ENCODE measurements around the gene MYOM3. TPM values are rescaled to one million over a fixed set of nuclear protein-coding genes. Genes with fewer than 3 reads are reported as not detected.
A peak's percentile ranks its signal among the peaks of the same experiment; 100 is the strongest.

Gene MYOM3
- total and polyA plus RNA-seq, 2 experiments from 2014 or later: 2.0 to 2.4 TPM

DNA sequence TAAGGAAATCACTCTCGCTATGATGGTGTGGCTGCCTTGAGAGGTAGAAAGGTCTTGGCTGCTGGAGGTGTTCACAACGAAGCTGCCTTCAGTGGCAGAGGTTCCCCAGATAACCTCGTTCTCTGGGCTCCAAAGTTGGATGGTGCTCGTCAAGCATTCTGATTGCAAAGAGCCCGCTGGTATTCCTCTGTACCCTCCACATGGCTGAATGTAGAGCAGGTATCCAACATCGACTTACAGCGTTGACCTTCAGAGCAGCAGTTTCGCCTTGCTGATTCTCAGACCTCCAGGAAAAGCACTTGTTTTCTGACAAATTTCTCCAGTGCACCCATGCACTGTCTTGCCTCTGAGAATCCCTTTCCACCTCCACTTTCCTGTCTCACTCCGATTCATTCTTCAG, 35.3 kb upstream of the MYOM3 start:
- no peaks in the 10 kb centered on the region for H3K27me3 ChIP-seq
- no peak for DNase-seq (ENCODE audit: low spot score)
- H3K79me2 ChIP-seq: no peaks in the 10 kb centered on the region
- H3K36me3 ChIP-seq (replicated peaks; ENCODE audit: insufficient read depth, low read depth): no peaks in the 10 kb centered on the region
- H3K4me3 ChIP-seq: no peak overlapping the region
- no peak overlapping the region for H2AFZ ChIP-seq
- no peaks in the 10 kb centered on the region for H3K9me2 ChIP-seq (replicated peaks; ENCODE audit: insufficient read depth)
- H4K20me1 ChIP-seq (ENCODE audit: insufficient read depth, poor library complexity, severe bottlenecking): no peaks in the 10 kb centered on the region
- H3K4me2 ChIP-seq: no peak overlapping the region
- no peaks in the 10 kb centered on the region for H3K9me3 ChIP-seq (ENCODE audit: low read depth)
- H3K4me1 ChIP-seq (ENCODE audit: insufficient read depth): peaks cover 18% of the 10 kb centered on the region
- WGBS (ENCODE audit: low lambda C conversion rate, missing lambda C conversion rate): 94% methylated on average over 9 of the region's 9 CpGs
- TF ChIP-seq EZH2phosphoT487 (IDR thresholded peaks at IDR 0.05; ENCODE audit: low read depth, severe bottlenecking, unreplicated experiment) (no peak), EZH2 (IDR thresholded peaks at IDR 0.05; ENCODE audit: borderline replicate concordance) (no peak)
- TF ChIP-seq, protein P1, sequence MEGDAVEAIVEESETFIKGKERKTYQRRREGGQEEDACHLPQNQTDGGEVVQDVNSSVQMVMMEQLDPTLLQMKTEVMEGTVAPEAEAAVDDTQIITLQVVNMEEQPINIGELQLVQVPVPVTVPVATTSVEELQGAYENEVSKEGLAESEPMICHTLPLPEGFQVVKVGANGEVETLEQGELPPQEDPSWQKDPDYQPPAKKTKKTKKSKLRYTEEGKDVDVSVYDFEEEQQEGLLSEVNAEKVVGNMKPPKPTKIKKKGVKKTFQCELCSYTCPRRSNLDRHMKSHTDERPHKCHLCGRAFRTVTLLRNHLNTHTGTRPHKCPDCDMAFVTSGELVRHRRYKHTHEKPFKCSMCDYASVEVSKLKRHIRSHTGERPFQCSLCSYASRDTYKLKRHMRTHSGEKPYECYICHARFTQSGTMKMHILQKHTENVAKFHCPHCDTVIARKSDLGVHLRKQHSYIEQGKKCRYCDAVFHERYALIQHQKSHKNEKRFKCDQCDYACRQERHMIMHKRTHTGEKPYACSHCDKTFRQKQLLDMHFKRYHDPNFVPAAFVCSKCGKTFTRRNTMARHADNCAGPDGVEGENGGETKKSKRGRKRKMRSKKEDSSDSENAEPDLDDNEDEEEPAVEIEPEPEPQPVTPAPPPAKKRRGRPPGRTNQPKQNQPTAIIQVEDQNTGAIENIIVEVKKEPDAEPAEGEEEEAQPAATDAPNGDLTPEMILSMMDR (IDR thresholded peaks at IDR 0.05; ENCODE audit: poor library complexity): no peak
- H3K27ac ChIP-seq: no peak overlapping the region

DNA sequence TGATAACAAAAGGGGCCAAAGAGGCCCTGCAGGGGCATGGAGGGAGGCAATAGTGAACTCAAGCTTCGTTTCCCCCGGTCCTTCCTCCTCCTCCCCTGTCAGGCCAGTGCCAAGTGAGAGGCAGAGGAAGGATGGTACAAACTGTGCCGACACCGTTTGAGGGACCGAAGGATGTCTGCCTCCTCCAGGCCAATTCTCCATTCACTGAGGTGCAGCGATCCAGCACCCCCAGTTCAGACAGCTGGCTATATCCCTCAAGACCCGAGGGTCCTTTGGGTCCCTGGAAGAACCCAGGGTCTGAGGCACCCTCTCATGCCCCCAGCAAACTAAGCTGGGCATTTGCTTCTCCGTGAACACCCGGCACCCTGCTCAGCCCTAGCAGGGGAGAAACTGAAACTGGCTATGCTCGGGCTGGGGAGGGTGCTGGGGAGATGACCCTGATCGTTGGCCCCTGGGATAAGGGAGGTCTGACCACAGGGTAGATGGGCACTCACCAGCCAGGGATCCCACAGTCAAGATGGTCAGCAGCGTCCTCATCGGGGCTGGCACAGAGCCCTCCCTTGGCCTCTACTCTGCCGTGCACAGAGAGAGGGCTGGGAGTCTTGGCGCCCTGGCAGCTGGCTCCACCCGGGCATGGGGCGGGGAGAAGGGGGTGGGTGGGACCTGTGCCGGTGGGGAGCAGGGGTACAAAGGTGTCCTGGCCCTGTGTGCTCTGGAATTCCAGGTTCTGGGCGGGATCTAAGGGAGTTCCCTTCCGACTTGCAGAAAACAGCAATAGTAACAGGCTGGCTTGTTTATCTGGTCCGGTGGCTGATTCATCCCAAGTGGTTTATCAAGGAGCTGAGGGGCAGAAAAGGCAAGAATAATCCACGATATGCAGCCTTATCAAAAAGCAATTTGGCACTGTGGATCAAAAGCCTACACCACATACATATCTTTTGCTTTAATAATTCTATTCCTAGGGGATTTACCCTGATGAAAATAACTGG, 30.9 kb upstream of the MYOM3 start, which contains the start of gene IL22RA1:
IL22RA1 (minus strand) TSS at position 595 of the 989 bp plus-strand sequence; CDS start at position 537, 58 bp downstream.
- Histone ChIP-seq H3K4me2 (peak within 1 kb of the TSS; percentile 68), H3K4me1 (ENCODE audit: insufficient read depth) (peaks cover 11% of the 10 kb centered on the region), H3K36me3 (replicated peaks; ENCODE audit: insufficient read depth, low read depth) (no peaks in the 10 kb centered on the region), H3K9me3 (ENCODE audit: low read depth) (no peaks in the 10 kb centered on the region), H3K27ac (peak within 1 kb of the TSS; percentile 72), H3K4me3 (no peak within 1 kb of the TSS), H3K9me2 (replicated peaks; ENCODE audit: insufficient read depth) (no peaks in the 10 kb centered on the region), H4K20me1 (ENCODE audit: insufficient read depth, poor library complexity, severe bottlenecking) (no peaks in the 10 kb centered on the region), H2AFZ (no peak within 1 kb of the TSS), H3K79me2 (no peaks in the 10 kb centered on the region), H3K27me3 (no peaks in the 10 kb centered on the region)
- 69% methylated on average over 22 of the region's 22 CpGs for WGBS (ENCODE audit: low lambda C conversion rate, missing lambda C conversion rate)
- no peak for TF ChIP-seq EZH2 (IDR thresholded peaks at IDR 0.05; ENCODE audit: borderline replicate concordance)
- no peak for TF ChIP-seq EZH2phosphoT487 (IDR thresholded peaks at IDR 0.05; ENCODE audit: low read depth, severe bottlenecking, unreplicated experiment)
- TF ChIP-seq, protein P1 (IDR thresholded peaks at IDR 0.05; ENCODE audit: poor library complexity): no peak
- peak; percentile 77 for DNase-seq (ENCODE audit: low spot score)

DNA sequence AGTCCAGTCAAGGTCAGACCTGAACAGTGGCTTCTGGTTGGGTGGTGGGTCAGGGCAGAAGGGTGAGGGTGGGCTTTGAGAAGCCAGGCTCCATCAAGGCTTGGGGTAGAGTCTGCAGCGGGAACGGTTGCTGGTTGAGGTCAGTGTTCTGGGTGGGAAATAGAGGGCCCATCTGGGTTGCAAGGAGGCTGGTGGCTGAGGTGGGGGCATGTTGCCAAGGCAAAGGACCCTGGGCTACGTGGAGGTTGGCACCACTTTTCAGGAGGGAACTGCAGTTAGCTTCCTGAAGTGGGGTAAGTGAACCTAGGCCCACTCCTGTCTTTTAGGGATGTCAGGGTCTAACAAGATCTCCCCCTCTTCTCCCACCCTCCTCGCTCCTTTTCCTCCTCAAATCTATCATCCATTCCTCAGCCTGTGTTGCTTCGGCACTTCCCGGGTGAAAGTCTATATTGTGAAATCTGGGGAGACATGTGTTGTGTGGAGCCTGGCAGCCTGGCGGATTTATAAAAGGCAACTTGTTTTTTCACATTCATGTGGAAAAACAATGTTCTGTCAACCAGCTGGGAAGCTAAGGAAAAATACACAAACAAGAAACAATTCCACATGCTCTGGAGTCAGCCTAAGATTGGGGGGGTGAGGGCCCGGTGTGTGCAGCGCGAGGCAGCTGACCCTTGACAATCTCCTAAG, 29.5 kb upstream of the MYOM3 start:
- peak; percentile 58 for DNase-seq (ENCODE audit: low spot score)
- Histone ChIP-seq H3K4me2 (peak overlapping the region; percentile 68), H3K27ac (peak overlapping the region; percentile 72), H3K9me2 (replicated peaks; ENCODE audit: insufficient read depth) (no peaks in the 10 kb centered on the region), H3K4me1 (ENCODE audit: insufficient read depth) (peaks cover 11% of the 10 kb centered on the region), H3K27me3 (no peaks in the 10 kb centered on the region), H3K9me3 (ENCODE audit: low read depth) (no peaks in the 10 kb centered on the region), H3K79me2 (no peaks in the 10 kb centered on the region), H2AFZ (no peak overlapping the region), H4K20me1 (ENCODE audit: insufficient read depth, poor library complexity, severe bottlenecking) (no peaks in the 10 kb centered on the region), H3K36me3 (replicated peaks; ENCODE audit: insufficient read depth, low read depth) (no peaks in the 10 kb centered on the region), H3K4me3 (no peak overlapping the region)
- WGBS (ENCODE audit: low lambda C conversion rate, missing lambda C conversion rate): 87% methylated on average over 10 of the region's 10 CpGs
- TF ChIP-seq EZH2phosphoT487 (IDR thresholded peaks at IDR 0.05; ENCODE audit: low read depth, severe bottlenecking, unreplicated experiment) (no peak), EZH2 (IDR thresholded peaks at IDR 0.05; ENCODE audit: borderline replicate concordance) (no peak)
- TF ChIP-seq, protein P1 (IDR thresholded peaks at IDR 0.05; ENCODE audit: poor library complexity): no peak
